Ovary (tissue), 3 donors: ENCODE measurements around the gene CGNL1.

Experiments
- CTCF ChIP-seq, 3 donors: fragments of 450-650 bp in 2 of 3; fragments of 200-600 bp in 1 of 3; IDR thresholded peaks; one replicate each; pipeline versions ENCODE4 v1.5.1 to v1.8.0; 2016 to 2022; ENCODE audit warnings: antibody characterized with exemption in 3 of 3, mild to moderate bottlenecking in 1 of 3
- POLR2A ChIP-seq: fragments of 450-650 bp; IDR thresholded peaks from one replicate; pipeline ENCODE4 v1.6.1; 2017; ENCODE audit warnings: antibody characterized with exemption, mild to moderate bottlenecking, moderate library complexity
- donor health status: DM: no; HTN: no; CAD: no.

- no peak for TF ChIP-seq CTCF (IDR thresholded peaks at IDR 0.05)
- TF ChIP-seq POLR2A: no peak
Measured at GRCh38 chr15:57333487-57333886, 42.8 kb upstream of the CGNL1 start.
